Activated B cell treated with CpG ODN at 0.5 μM for 24 hours (primary cell): ENCODE measurements around the gene ITPKA. TPM values are rescaled to one million over a fixed set of nuclear protein-coding genes. Genes with fewer than 3 reads are reported as not detected.

Source experiments
- ATAC-seq: fragments of 200-7000 bp; cut with Tn5 transposase; one replicate; pipeline ENCODE4 v1.10.0; 2021; ENCODE audit warnings: low read depth, mild to moderate bottlenecking, moderate library complexity
- CTCF ChIA-PET: fragments of 350-600 bp; sonication (Branson Sonifier 250); formaldehyde crosslinking; loops from one replicate; lab custom pipeline; 2021; ENCODE audit warnings: antibody characterized with exemption; lab: Charles Lee
- POLR2A ChIA-PET: fragments of 350-600 bp; sonication (Branson Sonifier 250); formaldehyde crosslinking; loops from one replicate; lab custom pipeline; 2021; ENCODE audit warnings: antibody characterized with exemption; lab: Charles Lee
- DNase-seq: peaks from one replicate; pipeline ENCODE4 v3.0.0; 2022
- H3K27ac Mint-ChIP-seq: one replicate; pipeline ENCODE4 v1.8.0; 2020; ENCODE audit warnings: mixed read lengths
- H3K27me3 Mint-ChIP-seq: one replicate; pipeline ENCODE4 v1.8.0; 2021; ENCODE audit warnings: mixed read lengths
- H3K36me3 Mint-ChIP-seq: one replicate; pipeline ENCODE4 v1.8.0; 2021; ENCODE audit warnings: low read depth, mixed read lengths
- H3K4me1 Mint-ChIP-seq: one replicate; pipeline ENCODE4 v1.8.0; 2021; ENCODE audit warnings: mixed read lengths
- H3K4me3 Mint-ChIP-seq: one replicate; pipeline ENCODE4 v1.8.0; 2020; ENCODE audit warnings: mild to moderate bottlenecking, mixed read lengths
- H3K9me3 Mint-ChIP-seq: one replicate; pipeline ENCODE4 v1.8.0; 2020; ENCODE audit warnings: mixed read lengths
- intact Hi-C: fragments of 100-400 bp; cut with micrococcal nuclease; formaldehyde crosslinking; loops from one replicate; pipeline ENCODE4 v1.15.1; 2024
- total RNA-seq: library from RNA; stranded (reverse); gene quantifications from 2 replicates; pipeline ENCODE4 v1.2.3, GENCODE V29; 2022
- TF ChIP-seq, protein P1 (sequence below): fragments of 200-600 bp; IDR thresholded peaks from one replicate; pipeline ENCODE4 v1.8.0; 2022; ENCODE audit warnings: antibody characterized with exemption, mild to moderate bottlenecking

Gene ITPKA
- total RNA-seq, 1 donor from 2014 or later, result 0.18 TPM

DNA sequence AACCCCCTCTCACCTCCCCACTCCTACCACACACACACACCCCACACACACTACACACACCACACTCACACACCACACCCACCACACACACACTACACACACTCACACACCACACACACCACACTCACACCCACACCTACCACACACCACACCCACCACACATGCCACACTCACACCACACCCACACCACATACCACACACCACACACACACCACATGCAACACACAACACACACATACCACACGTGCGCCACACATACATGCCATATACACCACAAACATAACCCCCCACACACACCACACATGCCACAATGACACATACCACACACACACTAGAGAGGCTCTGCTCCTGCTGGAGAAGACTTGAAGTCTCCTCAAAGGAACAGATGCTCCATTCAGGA is 5.9 kb upstream of the ITPKA start:
- peaks cover 21% of the 10 kb centered on the region for H3K27me3 Mint-ChIP-seq

DNA sequence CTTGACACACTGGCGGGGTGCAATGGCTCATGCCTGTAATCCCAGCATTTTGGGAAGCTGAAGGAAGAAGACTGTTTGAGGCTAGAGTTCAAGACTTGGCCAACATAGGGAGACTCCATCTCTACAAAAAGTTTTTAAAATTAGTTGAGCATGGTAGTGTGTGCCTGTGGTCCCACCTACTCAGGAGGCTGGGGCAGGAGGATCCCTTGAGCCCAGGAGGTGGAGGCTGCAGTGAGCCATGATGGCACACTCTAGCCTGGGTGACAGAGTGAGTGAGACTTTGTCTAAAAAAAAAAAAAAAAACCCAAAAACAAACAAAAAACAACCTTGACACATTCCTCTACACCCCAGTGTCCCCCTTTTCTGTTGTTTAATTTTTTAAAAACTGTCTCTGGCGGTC is 4.0 kb upstream of the ITPKA start:
- TF ChIP-seq, protein P1, sequence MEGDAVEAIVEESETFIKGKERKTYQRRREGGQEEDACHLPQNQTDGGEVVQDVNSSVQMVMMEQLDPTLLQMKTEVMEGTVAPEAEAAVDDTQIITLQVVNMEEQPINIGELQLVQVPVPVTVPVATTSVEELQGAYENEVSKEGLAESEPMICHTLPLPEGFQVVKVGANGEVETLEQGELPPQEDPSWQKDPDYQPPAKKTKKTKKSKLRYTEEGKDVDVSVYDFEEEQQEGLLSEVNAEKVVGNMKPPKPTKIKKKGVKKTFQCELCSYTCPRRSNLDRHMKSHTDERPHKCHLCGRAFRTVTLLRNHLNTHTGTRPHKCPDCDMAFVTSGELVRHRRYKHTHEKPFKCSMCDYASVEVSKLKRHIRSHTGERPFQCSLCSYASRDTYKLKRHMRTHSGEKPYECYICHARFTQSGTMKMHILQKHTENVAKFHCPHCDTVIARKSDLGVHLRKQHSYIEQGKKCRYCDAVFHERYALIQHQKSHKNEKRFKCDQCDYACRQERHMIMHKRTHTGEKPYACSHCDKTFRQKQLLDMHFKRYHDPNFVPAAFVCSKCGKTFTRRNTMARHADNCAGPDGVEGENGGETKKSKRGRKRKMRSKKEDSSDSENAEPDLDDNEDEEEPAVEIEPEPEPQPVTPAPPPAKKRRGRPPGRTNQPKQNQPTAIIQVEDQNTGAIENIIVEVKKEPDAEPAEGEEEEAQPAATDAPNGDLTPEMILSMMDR, result no peak
- intact Hi-C loops, result loop anchor here (5.0 kb wide), 1 partner anchor 483 kb away; the partner anchor contains the start of gene EHD4
- ChIA-PET POLR2A (interaction anchor here (0.7 kb wide), 1 partner anchor 7 kb away, joined by 4 read pairs; no protein-coding TSS in a partner anchor), CTCF (no interaction called here)
- DNase-seq, result no peak
- H3K27ac Mint-ChIP-seq, result no peak overlapping the region
- no peak for ATAC-seq
- peaks cover 23% of the 10 kb centered on the region for H3K27me3 Mint-ChIP-seq
- H3K9me3 Mint-ChIP-seq, result no peaks in the 10 kb centered on the region
- H3K4me3 Mint-ChIP-seq, result no peak overlapping the region
- no peaks in the 10 kb centered on the region for H3K36me3 Mint-ChIP-seq
- peaks cover 9% of the 10 kb centered on the region for H3K4me1 Mint-ChIP-seq

More for the DNA sequence above, 5.9 kb upstream of the ITPKA start:
- TF ChIP-seq, protein P1, result no peak
- CTCF ChIA-PET, result no interaction called here
- H3K9me3 Mint-ChIP-seq, result no peaks in the 10 kb centered on the region
- POLR2A ChIA-PET, result no interaction called here
- DNase-seq (no peak), ATAC-seq (no peak)
- no peak overlapping the region for H3K27ac Mint-ChIP-seq
- no peaks in the 10 kb centered on the region for H3K36me3 Mint-ChIP-seq
- peaks cover 21% of the 10 kb centered on the region for H3K4me1 Mint-ChIP-seq
- H3K4me3 Mint-ChIP-seq, result no peak overlapping the region
- intact Hi-C loops, result no loop called here

DNA sequence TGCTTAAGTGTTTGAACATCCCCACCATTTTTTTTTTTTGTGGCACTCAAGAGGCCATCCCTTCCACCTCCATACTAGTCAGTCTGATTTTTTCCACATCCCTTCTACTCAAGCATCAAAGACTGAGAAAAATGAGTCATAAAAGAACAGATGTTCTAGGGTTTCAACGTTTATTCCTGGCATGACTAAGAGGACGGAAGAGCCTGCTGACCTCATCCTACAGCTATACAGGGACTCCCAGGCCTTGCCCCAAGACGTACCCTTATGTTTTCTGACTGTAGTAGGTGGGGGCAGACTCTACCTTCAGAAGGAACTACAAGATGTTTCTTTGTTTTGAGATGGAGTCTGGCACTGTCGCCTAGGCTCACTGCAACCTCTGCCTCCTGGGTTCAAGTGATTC is 3.3 kb upstream of the ITPKA start:
- ATAC-seq (no peak), DNase-seq (no peak)
- Mint-ChIP-seq H3K4me1 (peaks cover 11% of the 10 kb centered on the region), H3K27ac (no peak overlapping the region), H3K27me3 (peaks cover 23% of the 10 kb centered on the region), H3K9me3 (no peaks in the 10 kb centered on the region), H3K4me3 (no peak overlapping the region), H3K36me3 (no peaks in the 10 kb centered on the region)
- intact Hi-C loops, result loop anchor here (5.0 kb wide), 1 partner anchor 482 kb away; the partner anchor contains the start of gene EHD4
- ChIA-PET POLR2A (interaction anchor here (0.7 kb wide), 1 partner anchor 8 kb away, joined by 4 read pairs; no protein-coding TSS in a partner anchor), CTCF (interaction anchor here (0.6 kb wide), 1 partner anchor 61 kb away, joined by 4 read pairs; no protein-coding TSS in a partner anchor)
- TF ChIP-seq, protein P1, result no peak

DNA sequence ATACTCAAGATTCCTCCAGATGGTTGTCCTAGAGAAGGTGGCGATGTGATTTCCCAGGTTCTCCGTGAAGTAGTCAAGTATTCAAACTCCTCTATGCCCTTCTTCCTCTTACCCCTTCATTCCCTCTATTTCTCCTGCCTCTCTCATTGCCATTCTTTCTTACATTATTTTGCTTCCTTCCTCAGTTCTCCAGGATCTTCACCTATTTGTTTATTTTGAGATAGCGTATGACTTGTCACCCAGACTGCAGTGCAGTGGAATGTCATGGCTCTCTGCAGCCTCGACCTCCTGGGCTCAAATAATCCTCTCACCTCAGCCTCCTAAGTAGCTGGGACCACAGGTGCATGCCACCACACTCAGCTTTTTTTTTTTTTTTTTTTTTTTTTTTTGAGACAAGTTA is 1.8 kb upstream of the ITPKA start:
- TF ChIP-seq, protein P1, result no peak
- POLR2A ChIA-PET, result no interaction called here
- H3K27ac Mint-ChIP-seq, result no peak overlapping the region
- H3K36me3 Mint-ChIP-seq, result no peaks in the 10 kb centered on the region
- CTCF ChIA-PET, result no interaction called here
- DNase-seq (no peak), ATAC-seq (no peak)
- peaks cover 11% of the 10 kb centered on the region for H3K4me1 Mint-ChIP-seq
- H3K27me3 Mint-ChIP-seq, result peaks cover 30% of the 10 kb centered on the region
- H3K4me3 Mint-ChIP-seq, result no peak overlapping the region
- intact Hi-C loops, result loop anchor here (2.0 to 5.0 kb wide), 2 partner anchors 75 to 480 kb away; partner anchors contain the start of genes EHD4 and RTF1
- no peaks in the 10 kb centered on the region for H3K9me3 Mint-ChIP-seq

DNA sequence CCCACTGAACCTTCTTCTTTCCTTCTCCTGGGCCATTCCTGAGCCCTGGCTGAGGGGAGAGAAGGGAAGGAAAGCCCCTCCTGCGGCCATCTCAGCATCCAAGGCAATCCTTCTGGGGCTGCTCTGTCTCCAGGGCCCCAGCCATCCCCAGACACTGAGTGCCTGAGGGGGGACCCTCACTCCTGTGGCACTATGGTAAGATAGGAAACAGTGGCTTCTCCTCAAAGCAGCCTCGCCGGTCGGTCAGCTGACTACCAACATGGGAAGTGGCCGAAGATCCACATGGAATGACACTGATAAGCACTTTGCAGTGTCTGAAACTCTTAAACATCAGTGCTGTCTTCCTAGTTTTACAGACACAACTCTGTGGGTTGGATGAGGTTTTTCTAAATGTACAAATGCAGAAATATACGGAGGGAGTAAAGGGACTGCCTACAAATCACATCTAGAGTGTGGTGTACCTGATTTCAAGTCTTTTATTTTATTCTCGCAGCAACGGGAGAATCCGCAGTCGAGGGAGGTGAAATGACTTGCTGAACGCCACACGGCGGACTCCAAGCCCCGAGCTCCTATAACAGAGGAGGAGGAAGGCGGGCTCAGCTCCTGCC is 973 bp upstream of the ITPKA start:
- H3K27ac Mint-ChIP-seq, result no peak overlapping the region
- H3K36me3 Mint-ChIP-seq, result no peaks in the 10 kb centered on the region
- intact Hi-C loops, result loop anchor here (1.0 to 5.0 kb wide), 5 partner anchors 9 to 480 kb away; partner anchors contain the start of genes EHD4 and RTF1
- ATAC-seq (no peak), DNase-seq (no peak)
- peak overlapping the region; percentile 77 for H3K4me3 Mint-ChIP-seq
- CTCF ChIA-PET, result interaction anchor here (0.6 to 0.9 kb wide), 2 partner anchors 27 to 565 kb away, joined by 3 to 4 read pairs; no protein-coding TSS in a partner anchor
- POLR2A ChIA-PET, result interaction anchor here (0.8 to 1.3 kb wide), 3 partner anchors 9 to 21 kb away, joined by 3 to 5 read pairs (median 3); partner anchors contain the start of gene LTK
- TF ChIP-seq, protein P1, result no peak
- H3K9me3 Mint-ChIP-seq, result no peaks in the 10 kb centered on the region
- peaks cover 11% of the 10 kb centered on the region for H3K4me1 Mint-ChIP-seq
- H3K27me3 Mint-ChIP-seq, result peaks cover 33% of the 10 kb centered on the region
